CD14-positive monocyte (primary cell): ENCODE measurements around the gene TSPAN13. TPM values are rescaled to one million over a fixed set of nuclear protein-coding genes. Genes with fewer than 3 reads are reported as not detected.

Experiments used
- DNase-seq, 3 donors: peaks; one replicate each; pipeline ENCODE4 v3.0.0-alpha.2; 2011 to 2022
- H2AFZ ChIP-seq: 2 replicates; pipeline ENCODE4 v1.6.0; 2012; ENCODE audit warnings: mild to moderate bottlenecking, low read depth, low read length, inconsistent platforms; ENCODE audit not compliant: insufficient read depth, poor library complexity, severe bottlenecking
- H3K27ac ChIP-seq, 2 donors: 1 replicate in 1 of 2; 2 replicates in 1 of 2; pipeline ENCODE4 v1.5.1; 2012 to 2013; ENCODE audit warnings: low read length in 2 of 2, control low read depth in 1 of 2, inconsistent platforms in 1 of 2, low read depth in 1 of 2, mild to moderate bottlenecking in 1 of 2
- H3K27me3 ChIP-seq, 2 donors: one replicate each; pipeline versions ENCODE4 v1.6.0 to v1.6.1; 2011 to 2013; ENCODE audit warnings: low read length in 2 of 2; ENCODE audit not compliant: control insufficient read depth in 2 of 2, insufficient read depth in 2 of 2
- H3K36me3 ChIP-seq, 2 donors: replicated peaks in 1 of 2; 1 replicate in 1 of 2; 2 replicates in 1 of 2; pipeline versions ENCODE4 v1.5.1 to v1.6.1; 2012 to 2013; ENCODE audit warnings: low read length in 2 of 2, control low read depth in 1 of 2, inconsistent platforms in 1 of 2, mild to moderate bottlenecking in 1 of 2; ENCODE audit not compliant: insufficient read depth in 2 of 2, control insufficient read depth in 1 of 2
- H3K4me1 ChIP-seq, 2 donors: 1 replicate in 1 of 2; 2 replicates in 1 of 2; pipeline versions ENCODE4 v1.5.1 to v1.6.1; 2012 to 2013; ENCODE audit warnings: low read length in 2 of 2, control low read depth in 1 of 2, inconsistent platforms in 1 of 2, mild to moderate bottlenecking in 1 of 2, moderate library complexity in 1 of 2; ENCODE audit not compliant: insufficient read depth in 2 of 2, control insufficient read depth in 1 of 2
- H3K4me2 ChIP-seq: replicated peaks from 2 replicates; pipeline ENCODE3; 2012; ENCODE audit warnings: low read length, moderate library complexity, mild to moderate bottlenecking; ENCODE audit not compliant: poor library complexity, severe bottlenecking; ENCODE audit errors: extremely low read depth
- H3K4me3 ChIP-seq, 3 experiments: fragments of 200-600 bp in 1 of 3; sonication (generic) in 1 of 3; replicated peaks in 1 of 3; 1 replicate in 2 of 3; 2 replicates in 1 of 3; pipeline ENCODE4 v1.5.1; 2011 to 2013; ENCODE audit warnings: low read length in 3 of 3, mild to moderate bottlenecking in 3 of 3, control low read depth in 2 of 3, low read depth in 2 of 3, inconsistent platforms in 1 of 3, moderate library complexity in 1 of 3
- H3K79me2 ChIP-seq: 2 replicates; pipeline ENCODE4 v1.6.0; 2012; ENCODE audit warnings: mild to moderate bottlenecking, control low read depth, inconsistent platforms, low read length, moderate library complexity; ENCODE audit not compliant: insufficient read depth
- H3K9ac ChIP-seq: 2 replicates; pipeline ENCODE4 v1.6.0; 2017; ENCODE audit warnings: low read length, mild to moderate bottlenecking; ENCODE audit not compliant: insufficient read depth, poor library complexity, severe bottlenecking
- H3K9me3 ChIP-seq, 2 donors: replicated peaks in 1 of 2; 1 replicate in 1 of 2; 2 replicates in 1 of 2; pipeline versions ENCODE4 v1.5.1 to v1.6.1; 2012 to 2013; ENCODE audit warnings: low read length in 2 of 2, control low read depth in 1 of 2; ENCODE audit not compliant: control insufficient read depth in 1 of 2, insufficient read depth in 1 of 2
- H4K20me1 ChIP-seq: 2 replicates; pipeline ENCODE4 v1.6.0; 2012; ENCODE audit warnings: mild to moderate bottlenecking, low read length, control low read depth, moderate library complexity; ENCODE audit not compliant: insufficient read depth
- H3K27ac Mint-ChIP-seq, 7 donors: one replicate each; pipeline ENCODE4 v1.8.0; 2020; ENCODE audit warnings: mild to moderate bottlenecking in 7 of 7, mixed read lengths in 7 of 7, moderate library complexity in 6 of 7, inconsistent platforms in 2 of 7
- H3K27me3 Mint-ChIP-seq, 3 donors: one replicate each; pipeline ENCODE4 v1.8.0; 2021 to 2022; ENCODE audit warnings: low read depth in 3 of 3, mild to moderate bottlenecking in 3 of 3, mixed read lengths in 3 of 3, moderate library complexity in 3 of 3, inconsistent platforms in 1 of 3
- H3K36me3 Mint-ChIP-seq, 2 donors: one replicate each; pipeline ENCODE4 v1.8.0; 2020; ENCODE audit warnings: mixed read lengths in 2 of 2, inconsistent platforms in 1 of 2, mild to moderate bottlenecking in 1 of 2
- H3K4me1 Mint-ChIP-seq: one replicate; pipeline ENCODE4 v1.8.0; 2020; ENCODE audit warnings: mild to moderate bottlenecking, mixed read lengths
- H3K4me3 Mint-ChIP-seq, 2 donors: one replicate each; pipeline ENCODE4 v1.8.0; 2020; ENCODE audit warnings: mild to moderate bottlenecking in 2 of 2, mixed read lengths in 2 of 2, moderate library complexity in 1 of 2
- H3K9me3 Mint-ChIP-seq, 7 donors: one replicate each; pipeline ENCODE4 v1.8.0; 2020 to 2022; ENCODE audit warnings: mixed read lengths in 7 of 7, mild to moderate bottlenecking in 6 of 7, moderate library complexity in 6 of 7, inconsistent platforms in 2 of 7
- CTCF ChIP-seq: fragments of 200-600 bp; IDR thresholded peaks from one replicate; pipeline ENCODE4 v1.8.0; 2022; ENCODE audit warnings: antibody characterized with exemption, mild to moderate bottlenecking
- WGBS: methylation state at CpG from one replicate; pipeline ENCODE4 v1.1.5; 2013; ENCODE audit warnings: missing lambda C conversion rate; ENCODE audit not compliant: insufficient coverage; 5-methylcytosine and 5-hydroxymethylcytosine counted together
- intact Hi-C, 2 donors: fragments of 100-400 bp; cut with micrococcal nuclease; formaldehyde crosslinking; loops; one replicate each; pipeline versions ENCODE4 v1.15.0 to v1.15.1; 2023
- polyA plus RNA-seq, 3 donors: library from polyadenylated mRNA; depleted of rRNA in 1 of 3; unstranded in 2 of 3; stranded (reverse) in 1 of 3; fragments of 300-500 nt in 2 of 3; fragments of >200 nt in 1 of 3; fragmentation: Illumina TruSeq in 2 of 3; gene quantifications; 1 replicate in 2 of 3; 2 replicates in 1 of 3; pipeline ENCODE4 v1.2.3, GENCODE V29; 2012 to 2021

TSPAN13 gene
- polyA plus RNA-seq, 3 donors, result 0.09 to 0.17 (median 0.16) TPM

- H3K27ac Mint-ChIP-seq, result no peak overlapping the region
- Histone ChIP-seq H4K20me1 (no peaks in the 10 kb centered on the region), H3K27ac (no peak overlapping the region), H3K4me1 (peaks cover 0 to 7% of the 10 kb centered on the region in 2 donors), H3K79me2 (no peaks in the 10 kb centered on the region), H3K4me3 (no peak overlapping the region), H3K4me2 (no peak overlapping the region), H3K36me3 (no peaks in the 10 kb centered on the region), H3K9ac (no peak overlapping the region), H3K27me3 (no peaks in the 10 kb centered on the region), H3K9me3 (no peaks in the 10 kb centered on the region), H2AFZ (no peak overlapping the region)
- no peak overlapping the region for H3K4me3 Mint-ChIP-seq
- TF ChIP-seq CTCF, result no peak
- intact Hi-C loops, result no loop called here
- H3K27me3 Mint-ChIP-seq, result no peaks in the 10 kb centered on the region
- WGBS, result 83% methylated on average over 2 of the region's 3 CpGs
- DNase-seq, result no peak
- peaks cover 9% of the 10 kb centered on the region for H3K4me1 Mint-ChIP-seq
- peaks cover 0 to 2% (median 0%) of the 10 kb centered on the region in 7 donors for H3K9me3 Mint-ChIP-seq
- no peaks in the 10 kb centered on the region for H3K36me3 Mint-ChIP-seq
These were observed 68.5 kb downstream of the TSPAN13 start for GRCh38 chr7:16822029-16822428.

GRCh38 chr7:16826060-16826459 is 72.5 kb downstream of the TSPAN13 start:
- Histone ChIP-seq H4K20me1 (no peaks in the 10 kb centered on the region), H3K79me2 (no peaks in the 10 kb centered on the region), H3K27ac (no peak overlapping the region), H3K36me3 (no peaks in the 10 kb centered on the region), H2AFZ (no peak overlapping the region), H3K4me1 (no peaks in the 10 kb centered on the region), H3K27me3 (no peaks in the 10 kb centered on the region), H3K9ac (no peak overlapping the region), H3K4me2 (no peak overlapping the region), H3K9me3 (no peaks in the 10 kb centered on the region), H3K4me3 (no peak overlapping the region)
- Mint-ChIP-seq H3K36me3 (no peaks in the 10 kb centered on the region), H3K4me3 (no peak overlapping the region), H3K4me1 (no peaks in the 10 kb centered on the region), H3K27ac (peak overlapping the region in 2 of 7 donors; percentile 20 to 37), H3K9me3 (peaks cover 2 to 13% (median 4%) of the 10 kb centered on the region in 7 donors), H3K27me3 (peaks cover 0 to 2% (median 0%) of the 10 kb centered on the region in 3 donors)
- DNase-seq, result no peak
- intact Hi-C loops, result no loop called here
- TF ChIP-seq CTCF, result no peak
